DOHH2 (cell line): ENCODE measurements around the gene HTR4.

Experiments
- H3F3A ChIP-seq: fragments of 200-600 bp; sonication (generic), shearing (Covaris generic); 2 replicates; pipeline ENCODE4 v1.6.0; 2016; ENCODE audit warnings: antibody characterized with exemption, mild to moderate bottlenecking; ENCODE audit not compliant: control insufficient read depth, insufficient read depth
- H3K27ac ChIP-seq: fragments of 200-600 bp; sonication (generic); 2 replicates; pipeline ENCODE4 v1.5.1; 2014; ENCODE audit warnings: low read depth, mild to moderate bottlenecking, low read length, moderate library complexity
- H3K27me3 ChIP-seq: fragments of 200-600 bp; sonication (generic); 2 replicates; pipeline ENCODE4 v1.6.1; 2014; ENCODE audit warnings: mild to moderate bottlenecking, low read length, mixed read lengths; ENCODE audit not compliant: control insufficient read depth
- H3K36me3 ChIP-seq: fragments of 200-600 bp; sonication (generic); 2 replicates; pipeline ENCODE4 v1.6.1; 2014; ENCODE audit warnings: mild to moderate bottlenecking, low read length, moderate library complexity, mixed read lengths; ENCODE audit not compliant: control insufficient read depth
- H3K4me1 ChIP-seq: fragments of 200-600 bp; sonication (generic); 2 replicates; pipeline ENCODE4 v1.6.1; 2014; ENCODE audit warnings: mild to moderate bottlenecking, low read length, mixed read lengths; ENCODE audit not compliant: control insufficient read depth
- H3K4me2 ChIP-seq: fragments of 200-600 bp; sonication (generic); 2 replicates; pipeline ENCODE4 v1.6.0; 2014; ENCODE audit warnings: mild to moderate bottlenecking, low read length, moderate library complexity
- H3K4me3 ChIP-seq: fragments of 200-600 bp; sonication (generic); 2 replicates; pipeline ENCODE4 v1.5.1; 2014; ENCODE audit warnings: mild to moderate bottlenecking, low read length, mixed read lengths
- H3K79me2 ChIP-seq: fragments of 200-600 bp; sonication (generic); 2 replicates; pipeline ENCODE4 v1.6.1; 2014; ENCODE audit warnings: mild to moderate bottlenecking, low read length, mixed read lengths; ENCODE audit not compliant: control insufficient read depth
- H3K9me2 ChIP-seq: fragments of 200-600 bp; sonication (generic); replicated peaks from 2 replicates; pipeline ENCODE4 v1.6.1; 2014; ENCODE audit warnings: mild to moderate bottlenecking, low read length, mixed read lengths; ENCODE audit not compliant: control insufficient read depth
- H3K9me3 ChIP-seq: fragments of 200-600 bp; sonication (generic); 2 replicates; pipeline ENCODE4 v1.6.1; 2014; ENCODE audit warnings: antibody characterized with exemption, low read length, mixed read lengths; ENCODE audit not compliant: control insufficient read depth, insufficient read depth
- H4K20me1 ChIP-seq: fragments of 200-600 bp; sonication (generic); 2 replicates; pipeline ENCODE4 v1.6.0; 2014; ENCODE audit warnings: low read depth, mild to moderate bottlenecking, antibody characterized with exemption, low read length, moderate library complexity; ENCODE audit not compliant: control insufficient read depth, insufficient read depth
- CTCF ChIP-seq: fragments of 200-600 bp; sonication (generic); IDR thresholded peaks from one replicate; pipeline ENCODE4 v1.5.1; 2014; ENCODE audit warnings: antibody characterized with exemption, mild to moderate bottlenecking, low read depth, low read length; ENCODE audit not compliant: poor library complexity, severe bottlenecking
- EZH2phosphoT487 ChIP-seq: fragments of 200-600 bp; sonication (generic); IDR thresholded peaks from 2 replicates; pipeline ENCODE4 v1.6.1; 2017; ENCODE audit warnings: borderline replicate concordance, mild to moderate bottlenecking, antibody characterized with exemption, low read length, moderate library complexity, mixed read lengths

The HTR4 gene

GRCh38 chr5:148511810-148512347, 142.4 kb downstream of the HTR4 start:
- Histone ChIP-seq H4K20me1 (no peaks in the 10 kb centered on the region), H3K9me3 (no peaks in the 10 kb centered on the region), H3K36me3 (no peaks in the 10 kb centered on the region), H3K27ac (no peak overlapping the region), H3K79me2 (no peaks in the 10 kb centered on the region), H3K9me2 (no peaks in the 10 kb centered on the region), H3K4me1 (no peaks in the 10 kb centered on the region), H3K4me2 (no peak overlapping the region), H3K27me3 (no peaks in the 10 kb centered on the region), H3K4me3 (no peak overlapping the region), H3F3A (no peaks in the 10 kb centered on the region)
- no peak for TF ChIP-seq EZH2phosphoT487
- no peak for TF ChIP-seq CTCF

GRCh38 chr5:148509893-148510292, 144.4 kb downstream of the HTR4 start:
- Histone ChIP-seq H3K27ac (no peak overlapping the region), H3K9me2 (no peaks in the 10 kb centered on the region), H3K4me3 (no peak overlapping the region), H4K20me1 (no peaks in the 10 kb centered on the region), H3K27me3 (no peaks in the 10 kb centered on the region), H3K9me3 (no peaks in the 10 kb centered on the region), H3K4me1 (no peaks in the 10 kb centered on the region), H3K79me2 (no peaks in the 10 kb centered on the region), H3K4me2 (no peak overlapping the region), H3K36me3 (no peaks in the 10 kb centered on the region), H3F3A (no peaks in the 10 kb centered on the region)
- TF ChIP-seq CTCF = no peak
- no peak for TF ChIP-seq EZH2phosphoT487

- no peaks in the 10 kb centered on the region for H3K9me2 ChIP-seq
These were observed 146.7 kb downstream of the HTR4 start for GRCh38 chr5:148507648-148508047.

More at GRCh38 chr5:148507648-148508047, 146.7 kb downstream of the HTR4 start:
- H3K4me2 ChIP-seq = no peak overlapping the region
- H3K4me3 ChIP-seq = no peak overlapping the region
- TF ChIP-seq EZH2phosphoT487 (no peak), CTCF (no peak)
- no peaks in the 10 kb centered on the region for H3K4me1 ChIP-seq
- H3F3A ChIP-seq = no peaks in the 10 kb centered on the region
- H3K9me3 ChIP-seq = no peaks in the 10 kb centered on the region
- no peaks in the 10 kb centered on the region for H3K27me3 ChIP-seq
- H3K27ac ChIP-seq = no peak overlapping the region
- no peaks in the 10 kb centered on the region for H3K36me3 ChIP-seq
- H4K20me1 ChIP-seq = no peaks in the 10 kb centered on the region
- no peaks in the 10 kb centered on the region for H3K79me2 ChIP-seq
